ENCODE results near the gene CHPF2. TPM values are rescaled to one million over a fixed set of nuclear protein-coding genes. Genes with fewer than 3 reads are reported as not detected.
A peak's percentile ranks its signal among the peaks of the same experiment; 100 is the strongest.

CHPF2 gene
- total and polyA plus RNA-seq, 2 of the 13 experiments (the other 11 are each of a cell fraction or from before 2014, with no cell fraction given): 15.4 to 21.5 TPM

- BruUV-seq (replicated peaks): no TSS peak
- no peak overlapping the region for H3K4me3 ChIP-seq (replicated peaks in 1 of 3; ENCODE audit: insufficient read depth in 1 of 3, low read depth in 2 of 3, low read length in 3 of 3)
- TF ChIP-seq SYNCRIP (IDR thresholded peaks at IDR 0.05; ENCODE audit: insufficient read depth, low read depth, low read length): no peak
- TF ChIP-seq HNRNPLL (IDR thresholded peaks at IDR 0.05; ENCODE audit: low read depth, low read length, poor library complexity, severe bottlenecking): no peak
- no peak for TF ChIP-seq AGO2 (optimal IDR thresholded peaks at IDR 0.05; ENCODE audit: low read depth, low read length)
- TF ChIP-seq MIER2 (CRISPR knock-in tag; IDR thresholded peaks at IDR 0.05): no peak
- TF ChIP-seq TFE3 (CRISPR knock-in tag; IDR thresholded peaks at IDR 0.05): no peak
- TF ChIP-seq U2AF1 (optimal IDR thresholded peaks at IDR 0.05; ENCODE audit: low read depth, low read length): no peak
- TF ChIP-seq NFE2L1 (CRISPR knock-in tag; IDR thresholded peaks at IDR 0.05; ENCODE audit: borderline replicate concordance): no peak
- no peak for TF ChIP-seq ZNF317 (CRISPR knock-in tag; IDR thresholded peaks at IDR 0.05)
- TF ChIP-seq FOXP4 (CRISPR knock-in tag; IDR thresholded peaks at IDR 0.05): no peak
- no peak for TF ChIP-seq ZNF230 (CRISPR knock-in tag; IDR thresholded peaks at IDR 0.05)
- TF ChIP-seq GPBP1L1 (CRISPR knock-in tag; IDR thresholded peaks at IDR 0.05): no peak
- TF ChIP-seq CSRNP2 (CRISPR knock-in tag; conservative IDR thresholded peaks at IDR 0.05; ENCODE audit: low read depth): no peak
- no peak for TF ChIP-seq RBM39 (IDR thresholded peaks at IDR 0.05; ENCODE audit: low read depth, low read length, poor library complexity, severe bottlenecking)
- no peak for TF ChIP-seq ZFAT (CRISPR knock-in tag; conservative IDR thresholded peaks at IDR 0.05)
- no peak for TF ChIP-seq SOX6 (IDR thresholded peaks at IDR 0.05)
- TF ChIP-seq SOX6 (CRISPR knock-in tag; IDR thresholded peaks at IDR 0.05): no peak
- TF ChIP-seq ZMYM3 (CRISPR knock-in tag; IDR thresholded peaks at IDR 0.05): no peak
- no peak for TF ChIP-seq ZSCAN31 (CRISPR knock-in tag; IDR thresholded peaks at IDR 0.05; ENCODE audit: low read depth)
- TF ChIP-seq ZNF691 (CRISPR knock-in tag; IDR thresholded peaks at IDR 0.05; ENCODE audit: borderline replicate concordance, low read depth): no peak
These were observed 45.3 kb downstream of the CHPF2 start for GRCh38 chr7:151277631-151278030.

More at GRCh38 chr7:151277631-151278030, 45.3 kb downstream of the CHPF2 start:
- intact Hi-C loops (cut with micrococcal nuclease; ENCODE audit: unreplicated experiment): no loop called here
- FAIRE-seq (no peak), ATAC-seq (peak; percentile 12), DNase-seq (ENCODE audit: low spot score) (no peak)
- WGBS (ENCODE audit: low lambda C conversion rate): 50% methylated on average over 3 of the region's 8 CpGs
- ChIA-PET POLR2A (no interaction called here), CTCF (ENCODE audit: low intra/inter-chr PET ratio, low total read pairs) (no interaction called here)
- no peaks in the 10 kb centered on the region for H3K79me2 ChIP-seq (ENCODE audit: insufficient read depth, low read length)
- in situ Hi-C loops (cut with HindIII; ENCODE audit: extremely low pct_ligation_motif_present, low pct_unique_long_range_greater_than_20kb): no loop called here
- no peaks in the 10 kb centered on the region for H3K9me3 ChIP-seq (ENCODE audit: low read length)
- H3K4me1 ChIP-seq (ENCODE audit: insufficient read depth, low read length): peaks cover 9% of the 10 kb centered on the region; the same call in 1 of the 2 replicates
- no peak overlapping the region for H3K9ac ChIP-seq (ENCODE audit: insufficient read depth, low read depth, low read length)
- no peak overlapping the region for H2AFZ ChIP-seq (ENCODE audit: low read length)
- no peaks in the 10 kb centered on the region for H4K20me1 ChIP-seq (ENCODE audit: insufficient read depth, low read length)
- H3K36me3 ChIP-seq (replicated peaks in 1 of 2; ENCODE audit: control insufficient read depth in 1 of 2, insufficient read depth in 2 of 2, low read length in 2 of 2): no peaks in the 10 kb centered on the region
- H3K27me3 ChIP-seq (ENCODE audit: control insufficient read depth in 1 of 2, insufficient read depth in 2 of 2, low read length in 2 of 2): peaks cover 6 to 72% of the 10 kb centered on the region in 2 experiments
- H3K4me2 ChIP-seq (ENCODE audit: low read depth, low read length): no peak overlapping the region; the same call in 1 of the 2 replicates
- H3K27ac ChIP-seq (ENCODE audit: extremely low read length, insufficient read depth, low read length): no peak overlapping the region

Data from HepG2 (cell line).